ENCODE data around the gene MOB3A. TPM values are rescaled to one million over a fixed set of nuclear protein-coding genes. Genes with fewer than 3 reads are reported as not detected.

The MOB3A gene
- total and polyA plus RNA-seq, 2 experiments from 2014 or later, result 53.1 to 53.7 TPM

- Histone ChIP-seq H3F3A (ENCODE audit: insufficient read depth) (no peaks in the 10 kb centered on the region), H3K27me3 (replicated peaks; ENCODE audit: insufficient read depth) (no peaks in the 10 kb centered on the region), H3K9me2 (ENCODE audit: insufficient read depth) (no peaks in the 10 kb centered on the region), H3K27ac (no peak overlapping the region), H3K9ac (no peak overlapping the region), H3K4me1 (ENCODE audit: insufficient read depth) (no peaks in the 10 kb centered on the region), H3K79me2 (ENCODE audit: insufficient read depth) (peaks cover 100% of the 10 kb centered on the region), H3K36me3 (ENCODE audit: low read depth) (no peaks in the 10 kb centered on the region; the same call in 1 of the 2 replicates), H3K4me2 (ENCODE audit: unreplicated experiment) (no peak overlapping the region), H2AFZ (no peak overlapping the region), H4K20me1 (ENCODE audit: insufficient read depth) (no peaks in the 10 kb centered on the region), H3K9me3 (ENCODE audit: low read depth) (no peaks in the 10 kb centered on the region), H3K4me3 (no peak overlapping the region)
- in situ Hi-C loops (cut with MboI), result no loop called here
- DNase-seq, result no peak
- TF ChIP-seq EZH2phosphoT487 (IDR thresholded peaks at IDR 0.05; ENCODE audit: insufficient read depth, low read depth) (no peak), EZH2 (IDR thresholded peaks at IDR 0.05; ENCODE audit: insufficient read depth, poor library complexity, severe bottlenecking) (no peak)
- WGBS, 2 experiments (ENCODE audit: low coverage in 1 of 2, low lambda C conversion rate in 2 of 2, missing lambda C conversion rate in 2 of 2), result 74 to 84% methylated on average over 14 of the region's 14 CpGs
Observed at GRCh38 chr19:2140138-2140569, 44.0 kb upstream of the MOB3A start.

DNA sequence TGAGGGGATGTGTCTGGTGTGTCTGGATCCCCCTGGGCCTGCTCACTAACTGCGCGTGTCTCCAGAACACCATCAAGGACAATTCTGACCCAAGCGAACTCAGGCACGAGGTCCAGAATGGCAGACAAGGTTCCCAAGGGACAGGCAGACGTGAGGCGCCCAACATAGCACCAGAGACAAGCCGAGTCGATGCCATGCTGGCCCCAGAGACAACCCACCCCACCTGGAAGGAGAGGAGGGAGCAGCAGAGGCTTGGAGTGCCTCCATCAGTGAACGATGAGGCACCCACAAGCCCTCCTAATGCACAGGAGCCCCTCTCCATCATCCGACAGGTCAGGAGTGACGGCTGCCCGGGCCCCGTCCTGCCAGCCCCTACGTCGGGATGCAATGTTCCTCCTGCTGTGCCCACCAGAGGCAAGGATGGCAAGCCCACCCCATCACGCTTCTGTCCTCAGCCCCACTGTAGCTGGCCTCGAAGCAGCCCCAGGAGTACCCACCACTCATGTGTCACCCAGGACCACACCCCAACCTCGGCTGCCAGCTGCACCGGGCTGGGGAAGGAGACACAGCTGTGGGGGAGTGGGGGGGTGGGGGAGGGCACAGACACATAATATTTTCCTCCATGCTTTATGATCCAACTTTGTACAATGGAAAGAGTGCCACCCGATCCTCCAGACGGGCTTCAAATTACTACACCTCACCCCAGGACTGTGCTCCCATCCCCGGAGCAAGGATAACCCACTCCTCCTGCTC is 43.4 kb upstream of the MOB3A start:
- in situ Hi-C loops (cut with MboI), result no loop called here
- H3K4me3 ChIP-seq, result no peak overlapping the region
- H2AFZ ChIP-seq, result no peak overlapping the region
- TF ChIP-seq EZH2 (IDR thresholded peaks at IDR 0.05; ENCODE audit: insufficient read depth, poor library complexity, severe bottlenecking) (no peak), EZH2phosphoT487 (IDR thresholded peaks at IDR 0.05; ENCODE audit: insufficient read depth, low read depth) (no peak)
- H3K9ac ChIP-seq, result no peak overlapping the region
- H3K4me1 ChIP-seq (ENCODE audit: insufficient read depth), result no peaks in the 10 kb centered on the region
- no peak overlapping the region for H3K4me2 ChIP-seq (ENCODE audit: unreplicated experiment)
- H3K27me3 ChIP-seq (replicated peaks; ENCODE audit: insufficient read depth), result no peaks in the 10 kb centered on the region
- no peaks in the 10 kb centered on the region for H3K9me2 ChIP-seq (ENCODE audit: insufficient read depth)
- DNase-seq, result no peak
- WGBS, 2 experiments (ENCODE audit: low coverage in 1 of 2, low lambda C conversion rate in 2 of 2, missing lambda C conversion rate in 2 of 2), result 84 to 86% methylated on average over 21 to 22 of the region's 22 CpGs
- H4K20me1 ChIP-seq (ENCODE audit: insufficient read depth), result no peaks in the 10 kb centered on the region
- no peaks in the 10 kb centered on the region for H3K9me3 ChIP-seq (ENCODE audit: low read depth)
- H3K27ac ChIP-seq, result no peak overlapping the region
- no peaks in the 10 kb centered on the region for H3F3A ChIP-seq (ENCODE audit: insufficient read depth)
- no peaks in the 10 kb centered on the region; the same call in 1 of the 2 replicates for H3K36me3 ChIP-seq (ENCODE audit: low read depth)
- peaks cover 100% of the 10 kb centered on the region for H3K79me2 ChIP-seq (ENCODE audit: insufficient read depth)

GRCh38 chr19:2138061-2138728 is 42.1 kb upstream of the MOB3A start:
- Histone ChIP-seq H3K4me3 (no peak overlapping the region), H2AFZ (no peak overlapping the region), H3K27me3 (replicated peaks; ENCODE audit: insufficient read depth) (no peaks in the 10 kb centered on the region), H3K79me2 (ENCODE audit: insufficient read depth) (peaks cover 100% of the 10 kb centered on the region), H3K36me3 (ENCODE audit: low read depth) (no peaks in the 10 kb centered on the region; the same call in 1 of the 2 replicates), H3K9me3 (ENCODE audit: low read depth) (no peaks in the 10 kb centered on the region), H3K9ac (no peak overlapping the region), H3F3A (ENCODE audit: insufficient read depth) (no peaks in the 10 kb centered on the region), H4K20me1 (ENCODE audit: insufficient read depth) (no peaks in the 10 kb centered on the region), H3K9me2 (ENCODE audit: insufficient read depth) (no peaks in the 10 kb centered on the region), H3K27ac (no peak overlapping the region), H3K4me1 (ENCODE audit: insufficient read depth) (no peaks in the 10 kb centered on the region), H3K4me2 (ENCODE audit: unreplicated experiment) (no peak overlapping the region)
- no peak for TF ChIP-seq EZH2 (IDR thresholded peaks at IDR 0.05; ENCODE audit: insufficient read depth, poor library complexity, severe bottlenecking)
- no peak for TF ChIP-seq EZH2phosphoT487 (IDR thresholded peaks at IDR 0.05; ENCODE audit: insufficient read depth, low read depth)
- 70 to 71% methylated on average over 23 of the region's 23 CpGs for WGBS, 2 experiments (ENCODE audit: low coverage in 1 of 2, low lambda C conversion rate in 2 of 2, missing lambda C conversion rate in 2 of 2)
- in situ Hi-C loops (cut with MboI), result no loop called here
- no peak for DNase-seq

GRCh38 chr19:2136796-2137195 is 40.7 kb upstream of the MOB3A start:
- no peak for DNase-seq
- Histone ChIP-seq H3F3A (ENCODE audit: insufficient read depth) (no peaks in the 10 kb centered on the region), H3K9me3 (ENCODE audit: low read depth) (no peaks in the 10 kb centered on the region), H3K4me2 (ENCODE audit: unreplicated experiment) (no peak overlapping the region), H3K4me3 (no peak overlapping the region), H4K20me1 (ENCODE audit: insufficient read depth) (no peaks in the 10 kb centered on the region), H3K9me2 (ENCODE audit: insufficient read depth) (no peaks in the 10 kb centered on the region), H3K4me1 (ENCODE audit: insufficient read depth) (no peaks in the 10 kb centered on the region), H3K36me3 (ENCODE audit: low read depth) (no peaks in the 10 kb centered on the region; the same call in 1 of the 2 replicates), H2AFZ (no peak overlapping the region), H3K79me2 (ENCODE audit: insufficient read depth) (peaks cover 100% of the 10 kb centered on the region), H3K27ac (no peak overlapping the region), H3K27me3 (replicated peaks; ENCODE audit: insufficient read depth) (no peaks in the 10 kb centered on the region), H3K9ac (no peak overlapping the region)
- TF ChIP-seq EZH2phosphoT487 (IDR thresholded peaks at IDR 0.05; ENCODE audit: insufficient read depth, low read depth), result no peak
- no peak for TF ChIP-seq EZH2 (IDR thresholded peaks at IDR 0.05; ENCODE audit: insufficient read depth, poor library complexity, severe bottlenecking)
- WGBS, 2 experiments (ENCODE audit: low coverage in 1 of 2, low lambda C conversion rate in 2 of 2, missing lambda C conversion rate in 2 of 2), result 90 to 96% methylated on average over 18 to 23 of the region's 23 CpGs
- in situ Hi-C loops (cut with MboI), result no loop called here
